NCI-H526 (cell line): ENCODE measurements around the gene TYW3.

ENCODE experiments used
- DNase-seq, 2 experiments: peaks; one replicate each; lab custom pipeline; 2025; lab: John Stamatoyannopoulos, UW

TYW3 gene

GRCh38 chr1:74790453-74790852 lies 57.5 kb downstream of the TYW3 start:
- DNase-seq = no peak

DNA sequence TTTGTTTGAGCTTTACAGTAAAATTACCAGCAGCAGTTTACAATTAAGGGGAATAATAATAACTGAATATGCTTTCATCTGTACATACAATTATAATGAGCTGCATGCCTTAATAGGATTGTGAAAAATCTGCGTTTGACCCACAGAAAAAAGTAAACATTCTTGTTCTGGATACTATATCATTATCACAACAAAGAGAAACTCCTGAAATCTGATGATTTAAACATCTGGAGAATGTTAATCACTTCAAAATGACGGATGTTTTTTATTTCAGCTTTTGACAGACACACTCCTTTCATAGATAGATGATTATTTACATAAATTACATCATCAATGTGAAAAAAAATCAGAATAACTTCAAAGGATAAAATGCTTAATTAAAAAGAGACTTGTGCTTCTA lies 58.5 kb downstream of the TYW3 start:
- DNase-seq = no peak

GRCh38 chr1:74799119-74799657 lies 66.2 kb downstream of the TYW3 start:
- no peak for DNase-seq

GRCh38 chr1:74811436-74812179 lies 78.7 kb downstream of the TYW3 start:
- peak; percentile 94 to 98 for DNase-seq

DNA sequence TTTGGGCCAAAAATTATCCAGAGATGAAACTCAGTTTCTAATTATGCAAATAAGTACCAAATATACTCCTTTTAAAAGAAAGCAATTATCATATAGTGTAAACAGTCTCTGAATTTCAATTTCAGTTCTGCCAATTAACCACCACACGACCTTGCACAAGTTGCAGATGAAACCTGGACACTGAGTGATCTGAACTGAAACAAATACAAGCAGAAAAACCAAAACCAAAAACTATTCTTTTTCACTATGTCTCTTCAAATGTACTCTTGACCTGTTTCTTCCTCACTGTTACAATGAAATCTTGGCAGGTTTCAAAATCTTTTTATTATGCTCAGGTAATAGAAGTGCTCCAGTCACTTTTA lies 79.2 kb downstream of the TYW3 start:
- DNase-seq = peak in 1 of 2 experiments; percentile 28
